Cerebellar nuclear complex (tissue), 1 donor: ENCODE measurements around the gene TSPAN15.
"Not testable (repeated sequence)": the region's sequence is repeated elsewhere in the genome, so short reads cannot be mapped to it uniquely, and the experiment has no call there.

Source experiments
- DNase-seq, 2 experiments: peaks; one replicate each; lab custom pipeline; 2025; lab: John Stamatoyannopoulos, UW

TSPAN15 gene

DNA sequence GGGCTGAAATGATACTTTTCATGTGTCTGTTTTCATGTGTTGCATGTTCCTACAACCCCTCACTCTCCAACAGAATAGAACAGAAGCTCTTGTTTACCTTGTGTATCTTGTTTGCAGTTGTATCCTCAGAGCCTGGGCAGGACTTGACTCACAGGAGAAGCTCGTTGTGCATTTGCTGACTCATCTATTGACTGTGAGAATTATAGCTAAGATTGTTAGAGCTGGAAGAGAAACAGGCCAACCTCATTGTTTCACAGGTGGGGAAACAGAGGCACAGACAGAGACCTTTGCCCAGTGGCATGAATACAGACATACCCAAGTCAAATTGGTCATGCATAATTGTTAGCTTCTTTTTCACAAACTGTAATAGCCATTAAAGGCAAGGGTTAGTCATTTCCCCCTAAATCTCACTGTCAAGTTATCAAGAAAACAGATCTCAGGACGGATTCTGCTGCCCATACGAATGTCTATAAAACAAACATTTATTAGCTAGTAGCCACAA, 4.6 kb upstream of the TSPAN15 start:
- no peak for DNase-seq

DNA sequence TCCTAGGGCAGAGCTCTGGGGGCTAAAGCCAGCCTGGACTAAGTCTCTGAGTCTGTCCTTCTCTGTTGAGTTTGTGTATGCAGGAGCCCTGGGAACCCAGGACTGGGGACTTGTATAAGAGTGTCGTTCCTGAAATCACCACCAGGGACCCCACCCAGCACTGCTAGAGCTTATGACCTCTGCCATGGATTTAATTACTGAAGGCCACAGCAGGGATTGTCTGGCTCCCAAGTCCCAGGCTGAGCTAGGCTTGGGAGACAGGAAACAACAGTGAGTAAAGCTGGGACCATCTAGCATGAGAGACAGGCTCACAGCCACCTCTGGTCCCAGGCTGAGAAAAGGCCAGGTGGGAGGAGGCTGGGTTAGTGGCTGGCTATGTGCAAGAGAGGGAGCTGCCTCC, 1.4 kb upstream of the TSPAN15 start:
- DNase-seq: no peak

DNA sequence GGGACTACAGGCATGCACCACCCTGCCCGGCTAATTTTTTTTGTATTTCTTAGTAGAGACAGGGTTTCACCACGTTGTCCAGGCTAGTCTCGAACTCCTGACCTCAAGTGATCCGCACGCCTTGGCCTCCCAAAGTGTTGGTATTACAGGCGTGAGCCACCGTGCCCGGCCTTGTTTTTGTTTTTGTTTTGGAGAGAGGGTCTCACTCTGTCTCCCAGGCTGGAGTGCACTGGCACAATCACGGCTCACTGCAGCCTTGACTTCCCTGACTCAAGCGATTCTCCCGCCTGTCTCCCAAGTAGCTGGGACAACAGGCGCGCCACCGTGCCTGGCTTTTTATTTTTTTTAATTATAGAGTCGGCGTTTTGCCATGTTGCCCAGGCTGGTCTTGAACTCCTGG, 870 bp upstream of the TSPAN15 start:
- DNase-seq: not testable (repeated sequence)

DNA sequence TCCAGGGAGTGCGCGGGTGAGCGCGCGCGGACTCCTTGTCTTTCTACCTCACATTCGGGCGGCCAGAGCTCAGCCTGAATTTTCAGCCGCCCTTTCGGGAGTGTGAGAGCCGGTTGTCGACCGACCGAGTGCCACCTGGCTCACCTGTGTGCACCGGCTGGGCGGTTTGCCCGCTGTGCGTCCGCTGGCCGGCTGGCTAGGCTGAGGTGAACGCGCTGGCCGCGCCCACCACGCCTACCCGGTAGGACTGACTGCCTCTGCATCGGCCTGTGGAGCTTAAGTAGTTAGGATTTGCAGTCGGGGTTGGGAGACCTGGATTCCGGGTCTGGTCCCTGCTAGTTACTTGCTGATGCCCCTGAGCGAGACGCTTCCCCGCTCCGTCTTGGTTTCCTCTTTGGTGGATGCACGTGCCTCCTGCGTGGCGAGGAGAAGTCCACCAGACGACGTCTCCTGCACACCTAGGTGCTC, 553 bp downstream of the TSPAN15 start:
- DNase-seq: no peak

DNA sequence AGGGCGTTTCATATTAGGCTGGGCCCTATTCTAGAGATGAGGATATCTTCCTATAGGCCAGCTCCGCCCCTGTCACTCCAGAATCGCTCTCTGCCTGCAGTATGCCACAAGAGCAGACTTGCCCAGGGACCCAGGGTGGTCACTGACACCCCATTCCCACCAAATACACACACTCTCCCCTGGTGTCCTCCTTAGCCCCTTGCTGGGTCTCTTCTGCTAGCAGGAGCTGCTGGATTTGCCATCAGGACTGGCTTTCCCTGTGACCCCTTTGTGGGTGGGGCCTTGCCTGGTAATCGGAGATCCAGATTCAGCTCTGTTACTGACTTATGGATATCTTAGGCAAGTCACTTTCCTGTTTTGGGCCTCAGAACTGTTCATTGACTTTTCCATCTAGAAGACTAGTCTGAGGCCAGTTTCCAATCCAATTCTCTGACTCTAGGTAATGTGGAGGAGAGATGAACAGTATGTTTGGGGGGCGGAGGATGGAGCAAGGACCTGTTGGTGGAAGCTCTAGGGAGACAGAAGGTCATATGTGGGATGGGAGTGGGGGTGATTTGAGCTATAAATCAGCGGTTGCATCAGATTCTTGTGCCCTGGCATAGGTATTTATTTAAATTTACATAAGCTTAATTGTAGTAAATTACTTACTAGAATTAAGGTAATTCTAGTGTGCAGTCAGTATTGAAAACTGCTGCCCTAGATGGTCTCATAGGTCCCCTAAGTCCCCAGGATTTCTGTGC, 1.6 kb downstream of the TSPAN15 start:
- no peak for DNase-seq

DNA sequence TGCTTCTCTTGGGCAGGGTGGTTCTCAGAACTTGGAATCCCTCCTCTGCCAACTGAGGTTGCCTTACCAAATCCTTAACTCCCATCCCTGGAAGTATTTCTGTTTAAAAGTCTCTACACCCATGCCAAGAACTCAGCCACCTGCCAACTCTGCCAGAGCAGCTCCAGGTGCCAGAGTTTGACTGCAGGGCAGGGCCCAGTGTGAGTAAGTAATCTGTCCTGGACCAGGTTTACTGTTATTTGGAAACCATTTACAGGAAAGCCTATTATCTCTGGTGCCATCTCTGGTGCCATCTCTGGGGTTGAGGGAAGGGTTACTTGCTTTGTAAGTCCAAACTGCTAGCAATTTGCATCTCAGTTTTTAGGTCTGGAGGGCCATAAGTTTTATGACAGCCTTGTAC, 2.5 kb downstream of the TSPAN15 start:
- DNase-seq: no peak

DNA sequence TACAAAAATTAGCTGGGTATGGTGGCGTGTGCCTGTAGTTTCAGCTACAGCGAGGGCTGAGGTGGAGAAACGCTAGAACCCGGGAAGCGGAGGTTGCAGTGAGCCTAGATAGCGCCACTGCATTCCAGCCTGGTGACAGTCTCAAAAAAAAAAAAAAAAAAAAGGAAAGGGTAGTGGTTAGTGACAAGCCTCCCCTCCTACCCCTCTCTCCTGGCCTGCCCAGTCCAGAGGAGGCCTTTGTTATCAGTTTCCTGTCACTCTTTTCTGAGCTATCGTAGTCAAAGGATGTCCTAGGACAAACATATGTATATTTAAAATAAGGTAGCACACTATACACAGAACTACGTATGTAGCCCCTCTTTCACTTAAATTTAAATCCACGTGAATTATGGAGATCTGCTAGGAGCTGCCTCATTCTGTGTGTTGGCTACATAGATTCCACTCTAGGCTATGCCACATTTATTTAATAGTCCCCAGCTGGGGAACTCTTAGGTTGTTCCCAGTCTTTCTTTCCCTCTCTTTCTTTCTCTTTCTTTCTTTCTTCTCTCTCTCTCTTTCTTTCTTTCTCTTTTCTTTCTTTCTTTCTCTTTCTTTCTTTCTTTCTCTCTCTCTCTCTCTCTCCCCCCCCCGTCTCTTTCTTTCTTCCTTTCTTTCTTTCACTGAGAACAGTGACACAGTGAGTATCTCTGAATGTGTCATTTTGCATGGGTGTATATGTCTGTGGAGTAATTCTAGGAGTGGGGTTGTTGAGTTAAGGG, 3.9 kb downstream of the TSPAN15 start:
- no peak for DNase-seq

DNA sequence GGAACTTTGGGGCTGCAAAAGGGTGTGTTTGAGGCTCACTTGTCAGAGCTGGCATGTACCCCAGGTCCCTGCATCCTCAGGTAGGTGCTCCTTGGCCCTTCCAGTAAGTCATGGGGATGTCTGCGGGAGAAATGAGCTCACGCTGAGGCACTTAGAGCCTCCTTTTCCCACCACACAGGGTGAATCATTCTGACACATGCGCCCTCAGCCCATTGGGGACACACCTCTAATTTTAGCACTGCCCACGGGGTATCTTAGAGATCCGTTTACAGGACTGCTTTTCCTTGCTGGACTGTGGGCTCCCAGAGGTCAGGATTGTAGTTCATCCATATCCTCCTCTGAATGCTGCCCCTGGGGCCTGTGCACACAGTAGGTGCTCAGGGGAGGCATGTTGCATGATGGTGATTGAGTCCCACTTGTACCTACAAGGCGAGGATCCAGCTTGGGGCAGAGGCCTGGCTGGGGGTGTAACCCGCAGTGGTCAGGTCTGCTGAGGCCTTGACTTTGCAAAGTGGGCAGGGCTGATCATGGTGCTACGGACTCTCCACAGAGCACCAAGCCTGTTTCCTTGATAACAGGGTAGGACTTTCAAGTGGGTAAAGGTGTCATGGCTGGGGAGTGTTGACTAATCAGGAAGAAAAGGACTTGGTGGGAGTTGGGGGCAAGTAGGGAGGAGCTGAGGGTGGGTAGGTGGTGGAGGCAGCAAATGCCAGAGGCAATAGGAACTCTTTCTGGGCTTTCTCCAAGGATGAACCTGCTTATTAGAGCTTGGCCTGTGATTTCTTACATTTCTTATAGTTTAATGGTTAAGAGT, 5.8 kb downstream of the TSPAN15 start:
- no peak for DNase-seq

DNA sequence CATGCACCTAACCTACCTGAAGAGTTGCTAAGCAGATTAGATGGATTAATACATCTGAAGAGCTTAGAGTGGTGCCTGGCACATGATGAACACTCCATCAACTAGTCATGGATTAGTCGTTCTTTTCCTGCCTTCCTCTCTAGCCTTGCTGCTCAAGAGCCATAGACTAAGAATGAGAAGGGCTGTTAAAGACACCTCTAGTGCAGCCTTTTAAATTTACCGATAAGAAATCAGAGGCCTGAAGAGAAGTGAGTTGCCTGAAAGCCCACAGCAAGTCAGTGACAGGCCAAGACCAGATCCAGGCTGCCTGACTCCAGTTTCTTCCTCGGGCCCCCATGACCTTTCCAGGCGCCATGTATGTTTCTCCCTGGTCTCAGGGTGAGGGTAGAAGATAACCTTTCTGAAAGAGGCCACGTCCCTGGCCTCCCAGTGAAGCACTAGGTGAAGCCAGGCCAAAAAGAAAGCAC, 6.5 kb downstream of the TSPAN15 start:
- no peak for DNase-seq

DNA sequence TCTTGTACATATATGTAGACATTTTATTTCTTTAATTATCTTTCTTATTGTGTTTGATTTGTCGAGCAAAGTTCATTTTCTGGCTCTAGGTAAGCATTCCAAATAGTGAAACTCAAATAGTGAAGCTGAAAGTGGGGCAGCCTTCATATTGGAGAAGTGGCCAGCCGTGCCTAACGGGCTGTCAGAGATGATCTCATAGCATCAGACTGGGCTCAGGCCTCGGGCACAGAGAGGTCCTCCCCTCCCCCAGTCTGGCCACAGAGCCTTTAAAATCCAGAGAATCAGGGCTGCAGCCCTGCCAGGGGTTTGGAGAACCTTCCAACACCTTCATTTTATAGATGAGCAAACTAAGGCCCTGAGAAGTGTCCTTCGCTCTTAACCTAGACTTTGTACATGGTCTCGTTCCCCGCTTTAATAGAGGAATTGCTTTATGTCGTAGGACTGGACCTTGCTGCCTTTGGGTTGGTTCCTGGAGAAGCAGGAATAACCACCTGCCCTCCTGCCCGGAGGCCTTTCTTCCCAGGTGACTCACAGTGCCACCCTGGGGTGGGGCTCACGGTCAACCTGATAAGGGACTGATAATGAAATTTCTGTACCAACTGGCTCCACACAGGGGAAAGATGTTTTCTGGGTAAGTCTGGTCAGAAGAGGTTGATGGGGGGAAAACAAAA, 7.3 kb downstream of the TSPAN15 start:
- peak in 1 of 2 experiments; percentile 44 for DNase-seq

DNA sequence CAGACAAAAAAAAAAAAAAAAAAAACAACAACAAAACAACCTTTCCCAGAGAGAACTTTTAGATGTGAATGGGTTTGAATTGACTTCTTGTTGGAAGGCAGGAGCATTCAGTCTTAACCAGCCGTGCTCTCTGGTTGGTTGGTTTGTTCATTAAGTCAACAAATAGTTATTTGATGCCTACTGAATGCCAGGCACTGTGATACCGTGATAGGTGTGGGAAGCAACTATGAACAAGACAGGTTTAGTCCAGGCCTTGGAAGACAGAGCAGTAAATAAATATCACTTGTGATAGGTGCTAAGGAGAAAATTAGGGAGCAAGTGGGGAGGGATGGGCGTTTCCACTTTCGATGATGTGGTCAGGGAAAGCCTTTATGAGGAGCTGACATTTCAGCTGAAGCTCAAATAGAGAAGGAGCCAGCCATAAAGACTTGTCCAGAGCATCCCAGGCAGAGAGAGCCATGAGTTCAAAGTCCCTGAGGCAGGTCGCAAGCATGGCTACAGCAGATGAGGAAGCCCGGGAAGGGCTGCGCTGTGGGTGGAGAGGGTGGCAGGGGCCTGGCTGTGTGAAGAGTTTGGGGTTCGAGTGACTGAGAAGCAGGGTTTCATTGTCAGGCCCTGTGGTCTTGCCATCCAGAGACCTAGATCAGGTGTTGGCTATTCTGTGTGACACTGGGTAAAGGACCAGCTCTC, 8.0 kb downstream of the TSPAN15 start:
- DNase-seq: no peak

DNA sequence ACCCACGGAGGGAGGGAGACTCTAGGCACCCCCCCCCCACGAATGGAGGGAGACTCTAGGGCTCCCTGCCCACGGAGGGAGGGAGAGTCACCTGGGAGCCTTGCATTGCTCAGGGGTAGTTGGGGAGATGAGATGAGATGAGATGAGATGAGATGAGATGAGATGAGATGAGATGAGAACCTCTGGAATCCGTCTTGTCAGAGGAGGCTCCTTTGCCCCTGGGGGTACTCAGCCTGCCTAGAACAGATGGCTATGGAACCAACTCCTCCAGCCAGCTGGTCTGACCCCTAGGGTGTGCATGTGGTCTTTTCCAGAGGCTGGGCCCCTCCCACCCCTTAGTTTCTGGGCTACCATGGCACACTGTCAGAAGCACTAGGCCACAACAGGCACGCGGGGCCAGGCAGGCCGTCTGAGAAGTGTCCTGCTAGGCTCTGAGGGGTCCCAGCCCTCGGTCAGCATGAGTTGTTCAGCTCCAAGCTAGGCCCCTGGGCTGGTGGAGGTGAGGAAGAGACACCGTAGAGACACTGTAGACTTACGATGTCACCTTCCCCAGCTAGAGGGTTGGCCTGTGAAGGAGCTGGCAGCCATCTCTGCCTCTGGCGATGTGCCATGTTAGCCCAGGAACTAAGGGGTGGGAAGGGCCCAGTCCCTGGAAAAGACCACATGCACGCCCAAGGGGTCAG, 8.8 kb downstream of the TSPAN15 start:
- DNase-seq: no peak

DNA sequence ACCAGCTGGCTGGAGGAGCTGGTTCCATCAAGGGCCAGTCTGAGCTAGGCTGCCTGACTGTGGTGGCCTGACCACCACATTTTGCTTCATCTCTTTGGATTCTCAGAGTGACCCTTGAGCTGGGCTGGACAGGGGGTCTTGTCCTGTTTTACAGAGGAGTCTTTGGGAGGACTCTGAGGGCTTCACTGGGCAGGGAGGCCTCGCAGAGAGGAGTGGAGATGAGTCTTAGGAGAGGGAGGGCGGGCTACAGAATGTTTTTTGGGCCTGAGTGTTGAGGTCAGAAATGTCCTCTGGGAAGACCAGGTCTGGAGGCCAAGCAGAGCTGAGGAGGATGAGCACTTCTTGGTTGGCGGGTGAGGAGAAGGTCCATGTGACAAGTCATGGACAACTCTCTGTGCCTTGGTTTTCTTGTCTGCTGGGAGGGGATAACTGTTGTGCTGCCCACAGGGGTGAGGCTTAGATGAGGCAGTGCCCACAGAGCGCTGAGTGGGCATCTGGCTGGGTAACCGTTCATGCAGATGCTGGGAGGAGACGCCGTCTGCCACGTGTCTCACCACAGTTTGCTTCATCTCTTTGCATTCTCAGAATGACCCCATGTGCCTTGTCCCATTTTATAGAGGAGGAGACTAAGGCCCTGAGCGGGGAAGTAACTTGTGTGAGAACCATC, 9.4 kb downstream of the TSPAN15 start:
- DNase-seq: no peak

DNA sequence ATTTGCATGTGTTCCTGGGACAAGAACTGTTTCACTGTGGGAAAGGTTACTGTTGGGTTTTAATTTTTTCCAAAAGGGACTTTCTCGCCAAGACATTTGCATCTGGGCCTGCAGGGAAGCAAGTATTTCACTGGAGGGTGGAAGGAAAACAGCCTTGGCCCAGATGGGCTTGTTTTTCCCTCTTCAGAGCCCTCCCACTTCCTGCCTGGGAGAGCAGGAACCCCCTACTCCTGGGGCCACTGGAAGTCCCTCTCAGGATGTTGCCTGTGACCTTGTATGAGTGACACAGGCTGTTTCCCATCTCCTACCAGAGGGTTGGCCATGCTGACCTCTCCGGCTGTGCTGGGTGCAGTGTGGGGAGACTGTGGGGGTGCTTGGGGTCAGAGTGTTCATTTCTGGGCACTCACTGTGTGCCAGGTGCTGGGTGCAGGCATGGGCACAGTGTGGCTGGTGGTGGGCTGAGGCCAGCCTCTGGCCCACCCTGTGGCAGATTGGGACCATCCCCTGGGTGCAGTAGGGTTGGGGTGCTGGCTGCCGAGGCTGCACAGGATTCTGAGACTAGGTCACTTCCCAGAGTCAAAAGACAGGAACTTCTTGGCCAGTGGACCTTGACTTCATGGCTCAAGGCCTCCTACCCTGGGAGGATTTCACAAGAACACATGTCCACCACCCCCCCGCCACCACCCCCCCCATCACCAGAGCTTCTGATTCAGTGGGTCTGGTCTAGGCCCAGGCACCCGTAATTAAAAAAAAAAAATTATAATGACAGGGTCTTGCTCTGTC, 10.2 kb downstream of the TSPAN15 start:
- DNase-seq: no peak

DNA sequence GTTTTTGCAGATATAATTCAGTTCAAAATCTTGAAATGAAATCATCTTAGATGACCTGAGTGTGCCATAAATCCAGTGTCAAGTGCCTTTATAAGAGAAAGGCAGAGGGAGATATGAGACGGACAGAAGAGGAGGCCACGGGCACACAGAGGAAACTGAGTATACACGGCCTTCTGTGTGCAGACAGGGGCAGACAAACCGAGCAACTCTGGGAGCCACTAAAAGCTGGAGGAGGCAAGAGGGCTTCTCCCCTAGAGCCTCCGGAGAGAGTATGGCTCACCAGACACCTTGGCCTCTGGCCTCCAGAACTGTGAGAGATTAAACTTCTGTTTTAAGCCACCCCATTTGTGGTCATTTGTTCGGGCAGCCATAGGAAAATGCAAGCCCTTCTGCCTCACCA, 12.6 kb downstream of the TSPAN15 start:
- DNase-seq: no peak

DNA sequence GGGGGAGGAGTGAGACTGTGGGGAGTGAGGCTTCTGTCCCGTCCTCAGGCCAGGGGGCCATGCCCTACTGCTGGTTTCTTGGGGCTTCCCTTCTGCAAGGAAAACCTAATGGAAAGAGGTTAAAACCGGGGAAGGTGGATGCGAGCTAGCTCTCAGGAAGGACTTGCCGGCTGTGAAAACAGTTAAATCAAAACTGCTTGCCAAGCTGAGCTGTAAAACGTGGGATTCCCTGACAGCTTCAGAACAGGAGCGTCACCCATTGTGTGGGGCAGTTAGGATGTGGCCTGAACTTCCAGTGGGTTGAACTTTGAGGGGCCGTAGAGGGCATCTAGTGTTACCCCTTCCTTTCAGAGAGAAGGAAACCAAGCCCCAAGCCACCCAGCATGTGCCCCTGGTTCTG, 13.1 kb downstream of the TSPAN15 start:
- no peak for DNase-seq

DNA sequence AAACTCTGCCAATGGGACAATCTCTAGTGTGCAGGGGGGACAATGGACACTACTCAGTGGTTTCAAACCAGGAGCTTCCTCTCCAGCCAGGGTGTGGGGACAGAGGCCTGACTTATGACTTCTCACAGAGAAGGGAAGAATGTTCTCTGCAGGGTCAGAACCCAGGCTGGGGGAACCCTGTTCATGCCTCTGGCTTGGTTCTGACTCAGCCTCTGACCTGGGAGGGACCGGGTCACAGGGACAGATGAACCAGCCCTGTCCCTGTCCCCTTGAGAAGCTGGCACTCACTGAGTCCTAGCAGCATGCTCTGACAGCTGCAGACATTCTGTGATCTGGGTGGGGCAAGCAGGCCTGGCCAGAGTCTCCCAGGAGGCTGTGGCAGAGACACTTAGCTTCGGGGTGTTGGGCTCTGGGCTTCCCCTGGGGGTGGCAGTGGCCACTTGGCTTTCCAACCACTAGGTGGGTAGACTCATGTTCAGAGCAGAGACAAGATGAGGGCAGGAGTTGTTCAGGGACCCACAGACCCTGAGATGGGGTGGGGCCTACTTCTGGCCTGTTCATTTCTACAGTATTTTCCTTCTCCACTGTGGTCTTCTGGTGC, 13.6 kb downstream of the TSPAN15 start:
- no peak for DNase-seq

DNA sequence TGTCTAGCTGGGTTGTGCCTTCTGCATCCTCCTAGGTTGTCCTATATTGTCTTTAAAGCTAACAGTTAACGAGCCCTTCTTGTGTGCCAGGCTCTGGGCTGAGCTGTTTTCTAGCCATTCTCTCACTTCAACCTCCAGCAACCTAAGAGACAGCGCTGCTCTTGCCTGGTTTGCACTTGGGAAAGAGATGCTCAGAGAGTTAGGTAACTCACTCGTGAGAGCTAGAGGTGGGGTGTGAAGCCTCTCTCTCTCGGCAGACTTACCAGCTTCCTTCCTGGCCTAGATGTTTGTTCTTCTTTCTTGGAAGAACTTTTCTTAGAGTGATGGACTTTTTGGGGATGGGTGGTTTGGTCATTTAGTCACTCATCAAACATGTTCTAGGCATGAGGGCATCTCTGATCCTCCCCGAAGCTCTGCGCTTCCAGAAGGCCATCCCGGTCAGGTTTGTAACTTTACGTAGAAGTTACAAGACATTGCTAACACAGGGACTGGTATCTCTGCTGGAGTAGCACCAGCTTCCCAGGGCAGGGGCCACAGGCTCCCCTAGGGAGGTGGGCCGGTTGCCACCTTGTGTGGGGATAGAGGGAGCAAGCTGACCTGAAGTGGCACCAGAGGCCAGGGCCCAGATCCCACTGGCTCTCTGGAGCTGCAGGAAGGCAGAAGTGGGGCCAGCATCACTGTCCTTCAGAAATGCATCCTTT, 14.3 kb downstream of the TSPAN15 start:
- no peak for DNase-seq
